Measurements from ENCODE around the gene OR51E1.

OR51E1 gene

DNA sequence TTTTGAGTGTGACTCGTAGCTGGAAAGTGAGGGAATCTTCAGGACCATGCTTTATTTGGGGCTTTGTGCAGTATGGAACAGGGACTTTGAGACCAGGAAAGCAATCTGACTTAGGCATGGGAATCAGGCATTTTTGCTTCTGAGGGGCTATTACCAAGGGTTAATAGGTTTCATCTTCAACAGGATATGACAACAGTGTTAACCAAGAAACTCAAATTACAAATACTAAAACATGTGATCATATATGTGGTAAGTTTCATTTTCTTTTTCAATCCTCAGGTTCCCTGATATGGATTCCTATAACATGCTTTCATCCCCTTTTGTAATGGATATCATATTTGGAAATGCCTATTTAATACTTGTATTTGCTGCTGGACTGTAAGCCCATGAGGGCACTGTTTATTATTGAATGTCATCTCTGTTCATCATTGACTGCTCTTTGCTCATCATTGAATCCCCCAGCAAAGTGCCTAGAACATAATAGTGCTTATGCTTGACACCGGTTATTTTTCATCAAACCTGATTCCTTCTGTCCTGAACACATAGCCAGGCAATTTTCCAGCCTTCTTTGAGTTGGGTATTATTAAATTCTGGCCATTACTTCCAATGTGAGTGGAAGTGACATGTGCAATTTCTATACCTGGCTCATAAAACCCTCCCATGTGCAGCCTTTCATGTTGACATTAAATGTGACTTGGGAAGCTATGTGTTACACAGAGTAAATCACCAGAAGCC, 11.0 kb downstream of the OR51E1 start:
- DNase-seq (ENCODE audit: low read depth) = no peak

DNA sequence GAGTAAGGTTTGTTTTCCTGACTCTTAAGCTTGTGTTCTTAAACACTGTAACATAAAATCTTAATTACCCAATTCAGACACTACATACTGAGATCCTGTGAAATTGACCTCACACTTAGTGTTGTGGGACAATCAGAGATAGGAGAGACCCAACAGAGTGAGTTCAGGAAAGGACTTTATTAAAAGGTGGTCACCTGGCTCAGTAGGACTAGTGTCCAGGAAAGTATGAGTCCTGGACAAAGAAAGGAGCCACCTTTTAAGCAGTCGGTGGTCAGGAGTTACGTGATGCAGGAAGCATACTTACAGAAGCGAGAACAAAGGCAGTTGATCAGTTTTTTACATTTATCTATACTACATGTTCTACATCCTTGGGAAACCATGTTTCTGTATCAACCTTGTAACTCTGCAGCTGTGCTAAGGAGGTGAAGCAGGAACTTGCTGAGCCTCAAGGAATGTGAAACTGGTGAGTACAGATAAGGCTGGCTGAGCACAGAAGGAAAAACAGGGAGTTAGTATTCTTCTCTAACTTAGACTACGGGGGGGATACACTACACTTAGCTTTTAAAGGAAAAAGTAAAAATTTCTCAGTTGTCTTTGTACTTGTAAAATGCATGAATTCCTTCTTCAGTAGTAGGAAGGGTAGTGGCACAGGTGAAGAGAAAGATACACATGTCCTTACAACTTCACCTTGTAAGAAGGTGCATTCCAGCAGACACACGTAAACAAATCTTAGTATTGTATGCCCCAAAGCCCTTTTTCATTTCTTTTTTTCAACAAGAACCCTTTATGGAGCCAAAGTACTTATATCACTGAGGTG, 15.1 kb downstream of the OR51E1 start:
- DNase-seq (ENCODE audit: low read depth) = no peak

- DNase-seq (ENCODE audit: low read depth) = no peak
Observed at GRCh38 chr11:4662876-4663275, 19.1 kb downstream of the OR51E1 start.

- DNase-seq (ENCODE audit: low read depth) = no peak
Observed at GRCh38 chr11:4664183-4664582, 20.4 kb downstream of the OR51E1 start.

DNA sequence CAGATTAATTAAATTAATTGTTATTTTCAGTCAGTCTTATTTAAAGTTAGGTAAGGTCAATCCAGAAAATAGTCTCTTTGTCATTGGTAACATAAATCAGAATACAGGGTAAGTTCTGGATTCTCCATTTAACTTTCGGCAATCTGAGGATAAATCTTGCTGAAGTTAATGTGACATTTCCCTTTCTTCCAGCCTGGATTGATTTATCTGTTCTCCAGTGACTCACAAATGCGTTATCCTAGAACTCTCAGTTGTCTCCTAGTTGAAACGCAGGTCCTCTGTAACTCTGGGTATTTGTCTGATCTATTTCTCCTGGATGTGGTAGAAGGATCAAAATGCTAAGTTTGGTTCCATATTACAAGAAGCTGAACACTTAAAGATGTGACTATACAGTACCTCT, 21.0 kb downstream of the OR51E1 start:
- no peak for DNase-seq (ENCODE audit: low read depth)

- DNase-seq (ENCODE audit: low read depth) = no peak
Observed at GRCh38 chr11:4665424-4665823, 21.6 kb downstream of the OR51E1 start.

DNA sequence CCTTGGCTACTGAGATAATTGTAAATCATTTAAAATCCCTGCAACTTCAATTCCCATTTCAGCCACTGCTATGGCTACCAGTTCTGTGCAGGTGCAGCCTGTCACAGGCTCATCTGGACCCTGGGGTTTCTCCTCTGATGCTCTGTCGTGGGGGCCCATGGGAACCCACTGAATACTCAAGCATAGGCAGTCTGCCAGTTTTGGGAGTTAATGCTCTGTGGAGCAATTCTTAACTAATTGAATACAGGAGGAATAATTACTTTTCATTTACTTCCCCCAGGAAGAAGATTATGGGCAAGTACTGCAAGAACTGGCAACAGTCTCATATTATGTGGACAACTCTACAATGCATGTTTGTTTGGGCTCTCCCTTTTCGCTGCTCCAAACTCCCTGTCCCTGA, 28.0 kb downstream of the OR51E1 start:
- no peak for DNase-seq (ENCODE audit: low read depth)

- no peak for DNase-seq (ENCODE audit: low read depth)
Observed at GRCh38 chr11:4672470-4672869, 28.7 kb downstream of the OR51E1 start.

GRCh38 chr11:4673781-4674180, 30.0 kb downstream of the OR51E1 start:
- DNase-seq (ENCODE audit: low read depth) = no peak

DNA sequence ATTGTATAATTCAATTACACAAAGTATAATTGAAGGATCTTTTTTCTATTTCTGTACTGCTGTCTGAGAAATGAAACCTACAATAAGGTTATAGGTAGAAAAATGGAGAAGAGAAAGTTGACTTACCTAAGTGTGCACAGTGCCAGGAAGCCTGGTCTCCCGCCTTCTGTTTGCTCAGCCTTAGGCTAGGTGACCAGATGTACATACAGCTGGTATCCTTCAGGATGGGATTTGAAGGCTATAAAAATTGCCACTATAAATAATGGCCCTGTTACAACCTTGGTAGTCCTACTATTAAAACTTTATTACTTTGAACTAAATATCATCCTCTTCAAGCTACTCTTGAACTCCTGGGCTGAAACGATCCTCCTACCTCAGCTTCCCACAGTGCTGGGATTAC, 34.2 kb downstream of the OR51E1 start:
- no peak for DNase-seq (ENCODE audit: low read depth)

DNA sequence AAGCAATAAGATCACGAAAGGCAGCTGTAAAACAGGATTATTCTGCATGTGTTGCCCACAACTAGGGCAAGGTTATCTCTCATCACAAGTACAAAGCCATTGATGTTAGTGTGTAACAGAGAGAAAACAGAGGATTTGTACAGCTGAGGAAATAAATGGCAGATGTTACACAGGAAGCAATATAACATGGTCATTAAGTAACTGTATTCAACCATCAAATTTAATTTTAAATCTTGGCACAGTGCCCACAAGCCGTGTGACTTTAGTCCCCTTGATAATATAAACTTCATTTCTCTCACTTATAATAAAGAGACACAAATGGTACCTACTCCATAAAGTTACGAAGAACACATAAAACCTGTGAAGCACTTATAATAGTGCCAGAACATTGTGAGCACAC, 36.6 kb downstream of the OR51E1 start:
- no peak for DNase-seq (ENCODE audit: low read depth)

- no peak for DNase-seq (ENCODE audit: low read depth)
Observed at GRCh38 chr11:4682623-4683419, 39.0 kb downstream of the OR51E1 start.

GRCh38 chr11:4684631-4685285, 41.0 kb downstream of the OR51E1 start:
- no peak for DNase-seq (ENCODE audit: low read depth)

DNA sequence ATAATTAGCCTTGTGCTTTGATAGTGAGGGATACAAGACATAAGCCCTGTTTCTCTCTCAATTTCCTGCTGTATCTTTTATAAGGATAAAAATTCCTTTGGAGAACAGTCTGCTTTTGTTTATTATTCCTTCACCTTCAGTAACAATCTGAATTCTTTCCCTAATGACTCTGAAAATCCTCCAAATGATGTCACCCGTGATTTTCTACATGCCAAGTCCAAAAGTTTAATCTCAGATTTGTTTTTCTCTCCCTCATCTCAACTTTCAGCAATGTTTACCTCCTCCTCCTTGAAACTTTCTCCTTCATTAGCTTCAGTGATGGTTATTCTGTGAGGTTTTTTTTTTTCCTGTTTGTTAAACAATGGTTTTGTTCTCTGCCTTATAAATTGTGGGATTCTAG, 51.7 kb downstream of the OR51E1 start:
- no peak for DNase-seq (ENCODE audit: low read depth)

- DNase-seq (ENCODE audit: low read depth) = no peak
Observed at GRCh38 chr11:4697585-4697984, 53.8 kb downstream of the OR51E1 start, which contains the start of gene OR51E2. OR51E2 (minus strand) TSS chr11:4697853; CDS start chr11:4682711, 15,142 bp downstream.

DNA sequence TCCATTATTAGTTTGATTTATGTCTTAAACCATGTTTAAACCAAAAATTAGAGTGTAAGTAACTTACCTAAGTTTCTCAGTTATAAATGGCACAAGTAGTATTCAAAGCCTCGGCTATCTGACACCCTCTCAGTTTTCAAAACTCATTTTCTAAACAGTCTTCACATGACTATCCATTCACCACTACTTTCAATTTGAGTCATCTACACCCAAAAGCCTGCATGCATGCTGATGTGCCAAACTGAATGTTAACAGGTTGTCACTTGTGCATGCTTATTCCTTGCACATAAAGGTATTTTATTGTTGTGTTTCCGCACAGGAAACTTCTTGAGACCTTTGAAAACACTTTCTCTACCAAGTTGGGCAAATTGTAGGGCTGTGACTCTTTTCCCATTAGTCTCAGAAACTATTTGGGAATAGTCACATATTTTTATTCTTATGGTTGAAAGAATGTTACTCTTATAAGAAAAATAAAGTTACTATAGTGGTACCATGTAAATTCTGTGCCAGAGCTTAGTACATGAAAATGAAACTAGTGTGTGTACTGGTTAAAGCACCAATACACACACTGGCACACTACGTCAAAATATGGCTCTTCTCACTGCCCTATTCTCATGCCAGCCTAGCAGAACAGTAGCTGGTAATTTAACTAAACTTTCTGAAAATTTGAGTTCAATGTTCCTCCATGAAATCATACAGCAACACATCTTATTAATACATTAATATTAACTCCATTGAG, 56.1 kb downstream of the OR51E1 start:
- no peak for DNase-seq (ENCODE audit: low read depth)

DNA sequence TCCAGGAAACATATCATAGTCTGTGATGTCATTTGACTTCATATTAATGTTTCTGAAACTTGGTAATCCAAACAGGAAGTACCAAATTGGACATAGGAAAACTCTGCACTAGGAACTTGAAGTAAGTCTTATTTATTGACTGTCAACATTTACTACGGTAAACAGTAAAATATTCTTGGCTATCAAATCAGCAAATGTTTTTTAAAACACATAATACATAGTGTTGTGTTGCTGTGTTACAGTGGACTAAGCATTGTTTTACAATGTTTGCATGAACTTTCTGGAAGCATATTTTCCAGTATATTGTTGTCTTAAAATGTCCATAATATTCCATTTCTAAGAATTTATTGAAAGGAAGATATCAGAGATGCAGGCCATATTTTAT, 56.6 kb downstream of the OR51E1 start:
- no peak for DNase-seq (ENCODE audit: low read depth)

DNA sequence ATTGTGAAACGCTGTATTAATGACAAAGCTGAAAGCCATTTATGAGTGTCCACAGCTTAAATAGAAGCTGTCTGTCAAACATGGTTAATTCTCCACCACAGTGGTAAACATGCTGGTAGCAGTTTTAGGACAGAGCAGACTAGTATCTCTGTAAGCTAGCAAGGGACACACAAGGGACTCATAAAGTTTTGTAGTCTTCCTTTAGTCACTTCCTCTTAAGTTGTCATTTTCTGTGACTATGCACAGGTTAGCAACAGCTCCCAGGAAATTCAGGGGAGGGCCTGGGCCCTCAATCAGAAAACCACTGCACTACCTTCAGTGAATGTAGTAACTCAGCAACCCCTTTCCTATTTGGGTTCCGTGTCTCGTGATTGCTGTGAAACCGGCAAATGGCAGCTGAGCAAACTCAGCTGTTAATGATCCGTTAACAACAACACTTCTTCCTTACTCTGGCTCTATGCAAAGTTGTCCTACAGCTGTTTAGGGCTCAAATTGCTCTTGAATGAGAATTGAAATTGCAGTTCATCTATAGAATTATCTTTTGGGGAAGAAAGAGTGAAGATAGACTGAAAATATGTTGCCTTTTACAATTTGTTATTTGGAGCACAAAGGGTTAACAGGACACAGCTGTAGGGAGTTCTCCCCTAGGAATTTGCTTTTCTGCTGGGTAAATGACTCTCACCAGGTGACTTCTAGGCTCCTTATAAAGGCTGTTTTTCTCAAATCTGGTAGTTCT, 60.4 kb downstream of the OR51E1 start, which contains the start of gene MMP26:
Gene MMP26, plus strand, starts transcription at position 731 of the 736 bp plus-strand sequence.
- no peak for DNase-seq (ENCODE audit: low read depth)

GRCh38 chr11:4704790-4705334, 61.1 kb downstream of the OR51E1 start:
- no peak for DNase-seq (ENCODE audit: low read depth)
